Osteocyte (in vitro differentiated cells): ENCODE measurements around the gene TGFB2. TPM values are rescaled to one million over a fixed set of nuclear protein-coding genes. Genes with fewer than 3 reads are reported as not detected.
A peak's percentile ranks its signal among the peaks of the same experiment; 100 is the strongest.

ENCODE experiments used
- DNase-seq: peaks from one replicate; pipeline ENCODE4 v3.0.0; 2021; ENCODE audit warnings: mixed read lengths; ENCODE audit not compliant: unreplicated experiment; ENCODE audit errors: extremely low spot score
- H3K27ac Mint-ChIP-seq: one replicate; pipeline ENCODE4 v1.8.0; 2021; ENCODE audit warnings: mild to moderate bottlenecking, mixed read lengths; ENCODE audit not compliant: unreplicated experiment
- H3K27me3 Mint-ChIP-seq: one replicate; pipeline ENCODE4 v1.8.0; 2021; ENCODE audit warnings: mixed read lengths; ENCODE audit not compliant: unreplicated experiment
- H3K36me3 Mint-ChIP-seq: one replicate; pipeline ENCODE4 v1.8.0; 2021; ENCODE audit warnings: mixed read lengths; ENCODE audit not compliant: unreplicated experiment
- H3K4me1 Mint-ChIP-seq: one replicate; pipeline ENCODE4 v1.8.0; 2021; ENCODE audit warnings: mixed read lengths; ENCODE audit not compliant: unreplicated experiment
- H3K4me3 Mint-ChIP-seq: one replicate; pipeline ENCODE4 v1.8.0; 2021; ENCODE audit warnings: mild to moderate bottlenecking, moderate library complexity, mixed read lengths; ENCODE audit not compliant: unreplicated experiment
- H3K9me3 Mint-ChIP-seq: one replicate; pipeline ENCODE4 v1.8.0; 2021; ENCODE audit warnings: mixed read lengths; ENCODE audit not compliant: unreplicated experiment
- CTCF ChIP-seq: fragments of 200-600 bp; sonication (generic); IDR thresholded peaks from 2 replicates; pipeline ENCODE4 v1.5.0; 2021; ENCODE audit warnings: antibody characterized with exemption, mild to moderate bottlenecking, moderate library complexity
- total RNA-seq: library from RNA; stranded (reverse); gene quantifications from 2 replicates; pipeline ENCODE4 v1.2.1, GENCODE V29; 2021

Gene TGFB2
- total RNA-seq, 1 donor from 2014 or later, result 184 TPM

- no peak for TF ChIP-seq CTCF
- H3K4me3 Mint-ChIP-seq, result no peak overlapping the region
- H3K4me1 Mint-ChIP-seq, result peaks cover 26% of the 10 kb centered on the region
- H3K27me3 Mint-ChIP-seq, result no peaks in the 10 kb centered on the region
- peaks cover 63% of the 10 kb centered on the region for H3K36me3 Mint-ChIP-seq
- H3K9me3 Mint-ChIP-seq, result no peaks in the 10 kb centered on the region
- DNase-seq, result no peak
- no peak overlapping the region for H3K27ac Mint-ChIP-seq
These were observed 69.1 kb downstream of the TGFB2 start for GRCh38 chr1:218414060-218414728.

- H3K27ac Mint-ChIP-seq, result no peak overlapping the region
- peaks cover 50% of the 10 kb centered on the region for H3K36me3 Mint-ChIP-seq
- H3K4me3 Mint-ChIP-seq, result no peak overlapping the region
- DNase-seq, result no peak
- H3K27me3 Mint-ChIP-seq, result no peaks in the 10 kb centered on the region
- TF ChIP-seq CTCF, result no peak
- H3K4me1 Mint-ChIP-seq, result peaks cover 25% of the 10 kb centered on the region
- H3K9me3 Mint-ChIP-seq, result no peaks in the 10 kb centered on the region
These were observed 70.6 kb downstream of the TGFB2 start for GRCh38 chr1:218415726-218416125.

GRCh38 chr1:218421531-218421930 lies 76.4 kb downstream of the TGFB2 start:
- H3K4me1 Mint-ChIP-seq, result peaks cover 24% of the 10 kb centered on the region
- peak overlapping the region; percentile 36 for H3K27ac Mint-ChIP-seq
- no peak overlapping the region for H3K4me3 Mint-ChIP-seq
- DNase-seq, result no peak
- no peaks in the 10 kb centered on the region for H3K27me3 Mint-ChIP-seq
- peaks cover 52% of the 10 kb centered on the region for H3K36me3 Mint-ChIP-seq
- no peak for TF ChIP-seq CTCF
- no peaks in the 10 kb centered on the region for H3K9me3 Mint-ChIP-seq

- no peak overlapping the region for H3K4me3 Mint-ChIP-seq
- TF ChIP-seq CTCF, result no peak
- H3K27me3 Mint-ChIP-seq, result no peaks in the 10 kb centered on the region
- peak overlapping the region; percentile 18 for H3K27ac Mint-ChIP-seq
- H3K9me3 Mint-ChIP-seq, result no peaks in the 10 kb centered on the region
- H3K4me1 Mint-ChIP-seq, result peaks cover 29% of the 10 kb centered on the region
- no peak for DNase-seq
- H3K36me3 Mint-ChIP-seq, result peaks cover 24% of the 10 kb centered on the region
These were observed 79.4 kb downstream of the TGFB2 start for GRCh38 chr1:218424502-218424901.

- Mint-ChIP-seq H3K4me3 (no peak overlapping the region), H3K27me3 (no peaks in the 10 kb centered on the region), H3K4me1 (peaks cover 33% of the 10 kb centered on the region), H3K36me3 (peaks cover 24% of the 10 kb centered on the region), H3K9me3 (no peaks in the 10 kb centered on the region), H3K27ac (peak overlapping the region; percentile 20)
- DNase-seq, result no peak
- no peak for TF ChIP-seq CTCF
These were observed 80.7 kb downstream of the TGFB2 start for GRCh38 chr1:218425647-218426342.
